Endodermal cell (in vitro differentiated cells): ENCODE measurements around the gene LRIG3. TPM values are rescaled to one million over a fixed set of nuclear protein-coding genes. Genes with fewer than 3 reads are reported as not detected.

ENCODE experiments used
- DNase-seq: peaks from one replicate; pipeline ENCODE4 v3.0.0-alpha.2; 2017
- H3K27ac ChIP-seq: 2 replicates; pipeline ENCODE4 v1.5.1; 2013; ENCODE audit warnings: mild to moderate bottlenecking, low read depth, low read length, moderate library complexity
- H3K27me3 ChIP-seq: 2 replicates; pipeline ENCODE4 v1.6.1; 2013; ENCODE audit warnings: mild to moderate bottlenecking, low read length, moderate library complexity; ENCODE audit not compliant: insufficient read depth, control insufficient read depth, poor library complexity, severe bottlenecking
- H3K36me3 ChIP-seq: 2 replicates; pipeline ENCODE4 v1.7.0; 2013; ENCODE audit warnings: mild to moderate bottlenecking, low read length, moderate library complexity; ENCODE audit not compliant: control insufficient read depth, insufficient read depth
- H3K4me1 ChIP-seq: one replicate; pipeline ENCODE4 v1.7.0; 2013; ENCODE audit warnings: low read length; ENCODE audit not compliant: control insufficient read depth, insufficient read depth
- H3K4me3 ChIP-seq: 2 replicates; pipeline ENCODE4 v1.5.1; 2013; ENCODE audit warnings: mild to moderate bottlenecking, low read length, moderate library complexity
- H3K9ac ChIP-seq: 2 replicates; pipeline ENCODE4 v1.6.1; 2013; ENCODE audit warnings: mild to moderate bottlenecking, low read length, moderate library complexity; ENCODE audit not compliant: poor library complexity, severe bottlenecking; ENCODE audit errors: extremely low read depth
- H3K9me3 ChIP-seq: 2 replicates; pipeline ENCODE4 v1.6.1; 2013; ENCODE audit warnings: mild to moderate bottlenecking, low read length, moderate library complexity; ENCODE audit not compliant: control insufficient read depth
- H3K27ac Mint-ChIP-seq: 2 replicates; pipeline ENCODE4 v1.8.0; 2020; ENCODE audit warnings: mixed read lengths
- H3K27me3 Mint-ChIP-seq: 2 replicates; pipeline ENCODE4 v1.8.0; 2021; ENCODE audit warnings: mild to moderate bottlenecking, mixed read lengths; ENCODE audit not compliant: insufficient read depth
- H3K36me3 Mint-ChIP-seq: 2 replicates; pipeline ENCODE4 v1.8.0; 2020; ENCODE audit warnings: low read depth, mixed read lengths
- H3K4me1 Mint-ChIP-seq: 2 replicates; pipeline ENCODE4 v1.8.0; 2020; ENCODE audit warnings: mixed read lengths
- H3K4me3 Mint-ChIP-seq: 2 replicates; pipeline ENCODE4 v1.8.0; 2020; ENCODE audit warnings: mild to moderate bottlenecking, moderate library complexity, mixed read lengths
- H3K9me3 Mint-ChIP-seq: 2 replicates; pipeline ENCODE4 v1.8.0; 2020; ENCODE audit warnings: mild to moderate bottlenecking, mixed read lengths
- WGBS, 2 experiments: methylation state at CpG; one replicate each; pipeline versions ENCODE4 v1.1.5 to v1.1.7; 2013; ENCODE audit warnings: missing lambda C conversion rate in 2 of 2, mixed read lengths in 1 of 2; ENCODE audit not compliant: insufficient coverage in 1 of 2, insufficient read length in 1 of 2; 5-methylcytosine and 5-hydroxymethylcytosine counted together
- total RNA-seq, 2 donors: library from RNA; stranded (reverse); fragmentation: NEBNext Ultra II Directional in 1 of 2; extraction: Animal tissue kit (Norgen Biotek cat#: 25700) in 1 of 2; gene quantifications; 2 replicates in 1 of 2; 3 replicates in 1 of 2; pipeline ENCODE4 v1.2.1, GENCODE V29; 2021
- TF ChIP-seq, protein P1 (sequence below): fragments of 200-600 bp; sonication (generic); conservative IDR thresholded peaks from 2 replicates; pipeline ENCODE4 v1.5.0; 2021; ENCODE audit warnings: antibody characterized with exemption, mild to moderate bottlenecking

Gene LRIG3
- total RNA-seq, 2 donors from 2014 or later, result 196 to 367 TPM

DNA sequence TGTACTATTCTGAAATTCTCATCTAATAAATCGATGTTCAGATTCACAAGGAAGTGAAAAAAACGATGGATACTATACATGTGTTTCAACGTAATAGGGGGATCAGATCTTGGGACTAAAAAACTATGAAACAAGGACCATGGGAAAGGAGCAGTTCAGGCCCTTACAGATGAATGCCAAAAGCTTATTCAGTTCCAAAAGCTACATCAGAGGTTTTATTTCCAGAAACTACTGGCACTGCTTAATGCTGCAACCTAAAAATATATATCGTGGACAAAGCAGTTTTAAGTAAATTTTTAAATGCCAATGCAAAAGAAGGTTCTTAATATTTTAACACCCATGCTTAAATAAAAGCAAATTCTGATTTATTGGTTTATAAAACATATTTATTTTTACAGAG is 38.5 kb downstream of the LRIG3 start:
- peaks cover 14% of the 10 kb centered on the region for H3K4me1 ChIP-seq
- peaks cover 26% of the 10 kb centered on the region for H3K4me1 Mint-ChIP-seq
- no peak overlapping the region for H3K9ac ChIP-seq
- H3K27ac Mint-ChIP-seq, result peak overlapping the region; percentile 64
- H3K9me3 ChIP-seq, result no peaks in the 10 kb centered on the region
- H3K4me3 Mint-ChIP-seq, result no peak overlapping the region
- no peak overlapping the region for H3K27ac ChIP-seq
- H3K27me3 Mint-ChIP-seq, result no peaks in the 10 kb centered on the region
- DNase-seq, result no peak
- H3K36me3 ChIP-seq, result peaks cover 100% of the 10 kb centered on the region
- H3K27me3 ChIP-seq, result no peaks in the 10 kb centered on the region
- WGBS, 2 experiments, result 94 to 95% methylated on average over 3 to 4 of the region's 4 CpGs
- no peaks in the 10 kb centered on the region for H3K9me3 Mint-ChIP-seq
- H3K4me3 ChIP-seq, result no peak overlapping the region
- peaks cover 91% of the 10 kb centered on the region for H3K36me3 Mint-ChIP-seq
- TF ChIP-seq, protein P1, sequence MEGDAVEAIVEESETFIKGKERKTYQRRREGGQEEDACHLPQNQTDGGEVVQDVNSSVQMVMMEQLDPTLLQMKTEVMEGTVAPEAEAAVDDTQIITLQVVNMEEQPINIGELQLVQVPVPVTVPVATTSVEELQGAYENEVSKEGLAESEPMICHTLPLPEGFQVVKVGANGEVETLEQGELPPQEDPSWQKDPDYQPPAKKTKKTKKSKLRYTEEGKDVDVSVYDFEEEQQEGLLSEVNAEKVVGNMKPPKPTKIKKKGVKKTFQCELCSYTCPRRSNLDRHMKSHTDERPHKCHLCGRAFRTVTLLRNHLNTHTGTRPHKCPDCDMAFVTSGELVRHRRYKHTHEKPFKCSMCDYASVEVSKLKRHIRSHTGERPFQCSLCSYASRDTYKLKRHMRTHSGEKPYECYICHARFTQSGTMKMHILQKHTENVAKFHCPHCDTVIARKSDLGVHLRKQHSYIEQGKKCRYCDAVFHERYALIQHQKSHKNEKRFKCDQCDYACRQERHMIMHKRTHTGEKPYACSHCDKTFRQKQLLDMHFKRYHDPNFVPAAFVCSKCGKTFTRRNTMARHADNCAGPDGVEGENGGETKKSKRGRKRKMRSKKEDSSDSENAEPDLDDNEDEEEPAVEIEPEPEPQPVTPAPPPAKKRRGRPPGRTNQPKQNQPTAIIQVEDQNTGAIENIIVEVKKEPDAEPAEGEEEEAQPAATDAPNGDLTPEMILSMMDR, result no peak

DNA sequence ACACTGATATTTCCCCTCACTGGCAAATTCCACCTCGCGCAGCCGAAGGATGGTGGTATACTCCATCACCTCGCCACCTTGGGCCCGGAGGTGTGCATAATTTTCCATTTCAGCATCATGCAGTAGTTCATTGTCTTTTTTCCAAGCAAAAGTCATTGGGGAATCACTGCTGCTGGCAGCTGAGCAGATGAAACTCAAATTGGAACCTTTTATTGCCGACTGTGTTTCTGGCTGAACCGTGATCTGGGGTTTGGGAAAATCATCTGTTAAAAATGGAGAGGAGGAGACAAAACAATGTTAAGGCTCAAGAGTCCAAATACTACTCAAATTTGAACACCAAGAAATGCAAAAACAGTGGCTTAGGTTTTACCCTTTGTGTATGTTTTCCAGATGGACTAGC is 39.7 kb downstream of the LRIG3 start:
- Histone ChIP-seq H3K27me3 (no peaks in the 10 kb centered on the region), H3K9ac (no peak overlapping the region), H3K36me3 (peaks cover 100% of the 10 kb centered on the region), H3K9me3 (no peaks in the 10 kb centered on the region), H3K4me1 (peaks cover 14% of the 10 kb centered on the region), H3K4me3 (no peak overlapping the region), H3K27ac (no peak overlapping the region)
- Mint-ChIP-seq H3K9me3 (no peaks in the 10 kb centered on the region), H3K27ac (no peak overlapping the region), H3K36me3 (peaks cover 89% of the 10 kb centered on the region), H3K27me3 (no peaks in the 10 kb centered on the region), H3K4me1 (peaks cover 24% of the 10 kb centered on the region), H3K4me3 (no peak overlapping the region)
- 97 to 100% methylated on average over 7 of the region's 7 CpGs for WGBS, 2 experiments
- TF ChIP-seq, protein P1, result no peak
- DNase-seq, result no peak

DNA sequence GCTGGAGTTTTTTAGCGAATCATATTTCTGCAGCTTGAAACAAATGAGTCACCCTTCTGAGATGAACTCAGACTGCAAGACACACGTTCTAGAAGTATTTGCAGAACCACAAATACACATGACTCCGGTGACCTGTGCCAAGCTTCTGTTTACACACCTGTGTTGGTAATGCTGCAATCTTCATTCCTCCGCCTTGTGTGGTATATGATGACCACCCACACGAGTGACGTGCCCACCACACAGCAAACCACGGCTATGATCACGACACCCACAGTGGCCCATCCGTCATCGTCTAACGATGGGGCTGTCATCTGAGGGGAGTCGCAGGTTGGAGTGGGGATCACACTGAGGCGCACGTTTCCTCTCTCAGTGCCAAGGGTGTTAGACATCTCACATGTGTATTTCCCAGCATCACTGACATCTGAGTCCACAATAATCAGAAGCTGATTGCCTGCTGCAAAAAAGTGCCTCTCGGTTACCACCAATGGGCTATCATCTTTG is 43.0 kb downstream of the LRIG3 start:
- Mint-ChIP-seq H3K4me3 (no peak overlapping the region), H3K36me3 (peaks cover 89% of the 10 kb centered on the region), H3K27me3 (no peaks in the 10 kb centered on the region), H3K9me3 (no peaks in the 10 kb centered on the region), H3K4me1 (peaks cover 9% of the 10 kb centered on the region), H3K27ac (no peak overlapping the region)
- Histone ChIP-seq H3K4me3 (no peak overlapping the region), H3K9me3 (no peaks in the 10 kb centered on the region), H3K9ac (no peak overlapping the region), H3K27me3 (no peaks in the 10 kb centered on the region), H3K4me1 (peaks cover 12% of the 10 kb centered on the region), H3K36me3 (peaks cover 100% of the 10 kb centered on the region), H3K27ac (no peak overlapping the region)
- TF ChIP-seq, protein P1, result no peak
- WGBS, 2 experiments, result 94 to 98% methylated on average over 6 to 15 of the region's 15 CpGs
- DNase-seq, result no peak
